GM12892 (cell line): ENCODE data around the gene CCNB1IP1.

ENCODE experiments used
- POLR2A ChIP-seq: IDR thresholded peaks from 2 replicates; pipeline ENCODE4 v1.6.1; 2011; ENCODE audit warnings: low read depth, low read length, control low read depth
- POLR2AphosphoS5 ChIP-seq: IDR thresholded peaks from 2 replicates; pipeline ENCODE4 v1.6.1; 2011; ENCODE audit warnings: low read depth, low read length, control low read depth

- TF ChIP-seq POLR2AphosphoS5 (no peak), POLR2A (no peak)
Measured at GRCh38 chr14:20341646-20342045, 8.6 kb upstream of the CCNB1IP1 start.
